HG02884 (cell line): ENCODE data around the gene CLEC16A.

ENCODE experiments used
- ATAC-seq: cut with Tn5 transposase; IDR thresholded peaks from one replicate; pipeline ENCODE4 v1.9.1; 2021; ENCODE audit warnings: mild to moderate bottlenecking, moderate library complexity; ENCODE audit not compliant: unreplicated experiment

The CLEC16A gene

DNA sequence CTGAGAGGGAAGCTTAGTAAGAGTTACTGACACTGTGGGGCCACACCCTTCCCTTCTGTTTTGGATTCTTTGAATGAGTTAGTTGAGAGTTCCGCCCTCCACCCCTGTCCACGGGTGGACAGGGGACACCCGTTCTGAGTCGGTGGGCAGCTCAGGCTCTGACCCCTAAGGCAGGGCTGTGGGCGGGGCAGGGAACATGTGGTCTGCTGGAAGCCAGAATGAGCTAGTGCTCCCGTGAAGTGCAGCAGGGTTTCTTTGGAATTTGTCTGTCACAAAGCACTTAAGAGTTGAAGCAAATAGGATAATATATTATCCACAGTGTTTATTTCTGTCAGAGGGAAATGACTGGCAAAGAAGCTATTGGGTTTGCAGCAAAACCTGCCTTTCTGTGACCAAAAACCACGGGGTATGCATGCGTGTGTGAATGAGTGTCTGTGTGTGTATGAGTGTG, 90.1 kb downstream of the CLEC16A start:
- ATAC-seq = no peak

DNA sequence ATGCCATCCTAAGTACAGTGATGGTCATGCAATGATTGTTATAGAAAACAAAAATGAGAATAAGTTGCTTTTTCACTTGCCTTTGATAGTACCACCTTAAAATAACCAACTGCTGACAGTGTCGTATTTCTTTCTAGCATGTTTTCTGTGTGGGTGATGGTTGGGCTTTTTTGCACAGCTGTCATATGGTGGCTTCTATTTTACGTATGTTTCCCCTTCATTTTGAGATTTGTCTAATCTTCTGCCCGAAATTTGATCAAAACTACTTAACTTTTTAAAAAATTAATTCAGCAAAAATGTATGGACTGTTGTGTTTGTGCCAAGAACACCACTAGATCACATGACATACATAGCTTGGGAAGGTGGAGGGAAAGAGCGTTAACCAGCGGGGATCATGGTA, 90.7 kb downstream of the CLEC16A start:
- ATAC-seq = no peak

DNA sequence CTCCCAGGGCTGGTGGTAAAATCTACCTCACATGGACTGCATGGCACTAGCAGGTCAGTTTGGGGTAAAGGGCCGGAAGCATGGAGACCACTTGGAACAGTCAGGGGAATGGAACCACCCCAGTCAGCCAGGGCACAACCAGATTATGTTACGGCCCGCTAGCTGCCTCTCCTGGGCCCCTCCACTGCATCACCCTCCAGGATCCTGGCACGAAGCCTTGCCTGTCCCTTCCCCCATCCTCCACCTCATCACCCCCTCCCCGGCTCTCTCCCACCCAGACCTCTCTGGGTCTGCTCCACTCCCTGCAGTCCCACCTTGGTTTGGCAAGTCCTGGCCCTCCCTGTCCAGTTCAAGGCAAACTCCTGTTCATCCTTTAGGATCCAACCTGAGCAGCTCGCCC, 91.7 kb downstream of the CLEC16A start:
- ATAC-seq = no peak

DNA sequence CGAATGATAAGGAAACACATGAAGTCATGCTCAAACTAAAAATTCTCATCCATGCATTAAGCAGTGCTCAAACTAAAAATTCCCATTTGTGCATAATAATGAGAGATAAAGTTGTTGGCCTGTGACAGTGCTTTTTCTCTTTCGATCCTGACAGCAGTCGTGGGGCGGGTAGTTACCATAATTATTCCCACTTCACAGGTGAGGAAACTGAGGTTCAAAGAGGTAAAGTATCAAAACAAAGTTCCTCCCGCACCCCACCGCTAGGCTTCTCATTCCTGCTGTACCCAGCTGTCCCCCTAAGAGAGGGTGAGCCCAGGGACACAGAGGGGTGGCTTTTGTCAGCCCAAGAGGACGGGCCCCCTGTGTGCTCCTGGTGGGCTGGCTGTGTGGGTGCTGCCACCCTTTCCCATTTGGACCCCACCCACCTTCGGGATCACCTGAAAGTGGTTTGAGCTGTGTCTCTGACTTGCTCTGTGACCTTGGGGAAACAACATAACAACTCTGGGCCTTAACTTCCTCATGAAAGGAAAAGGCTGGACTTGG, 92.6 kb downstream of the CLEC16A start:
- no peak for ATAC-seq

DNA sequence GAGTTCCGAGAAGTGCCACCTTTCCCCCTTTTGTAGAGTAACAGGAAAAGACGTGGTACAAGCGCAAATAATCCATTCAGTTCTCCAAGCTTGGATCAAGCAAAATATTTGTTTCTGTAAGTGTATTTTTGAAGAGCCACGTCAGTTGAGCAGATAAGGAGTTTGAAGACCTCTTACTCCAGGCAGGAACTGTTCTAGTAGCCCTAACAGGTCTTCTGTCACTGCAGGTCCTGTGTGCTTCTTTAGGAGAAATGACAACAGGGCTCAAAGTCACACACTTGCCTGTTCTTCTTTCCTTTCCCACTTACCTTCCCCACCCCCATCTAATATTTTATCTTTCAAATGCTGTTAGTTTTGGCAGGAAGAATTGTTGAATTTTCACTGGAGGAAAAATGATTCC, 93.9 kb downstream of the CLEC16A start:
- ATAC-seq = no peak

DNA sequence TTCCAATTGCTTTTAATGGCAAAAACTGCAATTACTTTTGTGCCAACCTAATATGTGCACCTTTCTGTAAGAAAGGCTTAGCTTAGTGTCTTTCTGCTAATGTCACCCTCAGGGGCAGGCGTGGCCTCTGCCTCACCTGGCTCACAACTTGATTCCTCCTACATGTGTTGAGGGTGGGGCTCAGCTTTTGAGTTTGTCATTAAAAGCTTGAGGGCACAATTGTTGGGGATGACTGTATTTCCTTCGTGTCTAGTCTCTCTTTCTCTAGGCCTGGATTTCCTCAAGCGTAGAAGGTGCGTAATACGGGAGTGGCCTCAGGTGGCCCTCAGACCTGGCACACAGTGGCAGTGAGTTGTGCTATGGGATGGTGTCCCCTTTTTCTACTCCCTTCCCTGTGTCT, 94.4 kb downstream of the CLEC16A start:
- ATAC-seq = no peak

DNA sequence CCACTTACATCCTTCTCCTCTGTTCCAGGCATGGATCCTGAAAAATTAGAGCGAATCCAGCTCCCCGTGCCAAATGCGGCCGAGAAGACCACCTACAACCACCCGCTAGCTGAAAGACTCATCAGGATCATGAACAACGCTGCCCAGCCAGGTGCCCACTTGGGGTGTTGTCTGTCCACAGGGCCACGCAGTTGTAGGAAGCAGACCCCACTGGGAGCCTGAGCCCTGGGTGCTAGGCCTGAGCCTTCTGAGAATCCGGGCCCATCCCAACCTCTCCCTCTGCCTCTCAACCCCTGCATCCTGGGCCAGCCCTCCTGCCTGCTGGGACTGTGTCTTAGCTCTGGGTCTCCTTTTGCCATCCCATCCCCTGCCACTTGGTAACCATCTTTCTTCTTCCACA, 95.4 kb downstream of the CLEC16A start:
- no peak for ATAC-seq

DNA sequence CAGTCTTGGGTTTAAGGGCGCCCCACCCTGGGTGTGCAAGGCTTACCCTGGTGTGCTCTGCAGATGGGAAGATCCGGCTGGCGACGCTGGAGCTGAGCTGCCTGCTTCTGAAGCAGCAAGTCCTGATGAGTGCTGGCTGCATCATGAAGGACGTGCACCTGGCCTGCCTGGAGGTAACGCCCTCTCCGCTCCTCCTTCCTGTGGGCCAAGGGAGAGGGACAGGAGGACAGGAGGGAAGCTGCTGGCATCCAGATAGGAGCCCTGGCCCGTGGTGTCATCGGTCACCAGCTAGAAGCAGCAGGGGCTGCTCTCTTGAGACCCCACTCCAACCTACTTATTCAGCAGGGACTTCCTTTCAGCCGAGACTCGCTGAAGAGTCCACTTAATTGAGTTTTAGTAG, 97.8 kb downstream of the CLEC16A start:
- ATAC-seq = no peak

DNA sequence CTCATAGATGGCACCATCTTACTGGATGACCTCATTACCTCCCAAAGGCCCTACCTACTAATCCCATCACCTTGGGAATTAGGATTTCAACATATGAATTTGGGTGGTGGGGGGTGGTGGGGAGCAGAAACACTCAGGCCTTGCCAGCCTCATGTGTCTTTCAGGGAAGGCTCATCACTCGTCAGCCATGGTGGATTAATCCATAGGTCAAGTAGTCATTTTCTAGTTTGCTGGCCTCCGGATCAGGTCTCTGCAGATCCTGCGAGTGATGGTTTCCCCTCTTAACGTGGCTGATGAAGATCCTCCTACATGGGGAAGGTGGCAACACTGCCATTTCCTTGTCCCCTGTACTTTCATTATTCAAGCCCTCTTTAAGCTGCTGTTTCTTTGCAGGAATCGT, 101.1 kb downstream of the CLEC16A start:
- no peak for ATAC-seq

DNA sequence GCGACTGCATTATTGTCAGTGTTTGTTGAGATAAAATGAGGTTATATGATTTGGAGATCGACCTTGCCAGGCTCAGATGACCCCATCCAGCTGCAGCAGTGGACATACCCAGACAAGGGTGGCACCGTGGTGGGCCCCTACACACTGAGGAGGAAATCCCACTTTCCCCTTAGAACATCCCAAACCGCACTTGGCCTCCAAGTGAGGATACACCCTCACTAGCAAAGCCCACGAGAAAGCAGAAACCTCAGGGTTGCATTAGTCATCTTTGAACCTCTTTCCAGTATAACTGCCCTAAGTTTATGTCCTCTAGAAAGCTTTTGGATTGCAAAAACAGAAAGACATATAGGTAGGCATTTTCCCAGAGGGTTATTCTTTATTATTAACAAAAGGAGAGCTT, 101.5 kb downstream of the CLEC16A start:
- no peak for ATAC-seq

DNA sequence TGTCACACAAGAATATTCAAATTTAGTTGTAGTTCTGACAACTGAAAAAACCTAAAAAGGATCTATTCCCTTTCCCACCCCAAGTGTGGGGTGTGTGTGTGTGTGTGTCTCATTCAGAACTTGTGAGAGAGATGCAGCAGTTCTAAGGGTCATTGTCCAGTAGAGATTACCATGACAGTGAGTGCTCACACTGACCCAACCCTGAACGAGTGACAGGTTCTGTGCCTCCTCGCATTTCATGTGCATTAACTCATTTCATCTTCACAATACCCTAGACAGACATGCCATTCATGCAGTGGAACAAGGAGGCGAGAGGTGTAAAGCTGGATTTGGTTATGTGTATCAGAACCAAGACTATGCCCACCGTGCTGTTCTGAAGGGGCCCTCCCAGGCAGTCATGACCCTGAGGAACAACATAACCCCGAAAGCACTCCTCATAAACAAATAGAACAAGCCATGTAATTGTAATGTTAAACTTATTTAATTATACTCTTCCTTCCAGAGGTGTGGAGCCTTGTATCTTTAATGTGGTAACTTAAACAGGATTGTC, 102.1 kb downstream of the CLEC16A start:
- no peak for ATAC-seq

DNA sequence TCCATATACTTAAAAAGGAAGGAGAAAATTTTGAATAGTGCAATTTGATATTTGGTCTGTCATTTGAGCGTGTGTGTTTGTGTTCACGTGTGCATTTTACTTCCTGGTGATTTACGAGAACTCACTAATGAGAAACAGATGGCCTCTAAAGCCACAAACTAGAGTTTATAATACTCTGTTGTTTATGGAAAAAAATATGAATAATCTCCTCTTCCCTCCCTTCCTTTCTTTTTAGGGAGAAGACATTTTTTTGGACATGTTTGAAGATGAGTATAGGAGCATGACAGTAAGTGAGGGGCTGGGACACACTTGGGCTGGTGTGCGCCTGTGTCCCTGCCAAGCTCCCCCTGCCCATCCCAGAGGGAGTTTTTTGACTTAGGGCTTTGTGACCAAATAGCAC, 102.7 kb downstream of the CLEC16A start:
- ATAC-seq = no peak

DNA sequence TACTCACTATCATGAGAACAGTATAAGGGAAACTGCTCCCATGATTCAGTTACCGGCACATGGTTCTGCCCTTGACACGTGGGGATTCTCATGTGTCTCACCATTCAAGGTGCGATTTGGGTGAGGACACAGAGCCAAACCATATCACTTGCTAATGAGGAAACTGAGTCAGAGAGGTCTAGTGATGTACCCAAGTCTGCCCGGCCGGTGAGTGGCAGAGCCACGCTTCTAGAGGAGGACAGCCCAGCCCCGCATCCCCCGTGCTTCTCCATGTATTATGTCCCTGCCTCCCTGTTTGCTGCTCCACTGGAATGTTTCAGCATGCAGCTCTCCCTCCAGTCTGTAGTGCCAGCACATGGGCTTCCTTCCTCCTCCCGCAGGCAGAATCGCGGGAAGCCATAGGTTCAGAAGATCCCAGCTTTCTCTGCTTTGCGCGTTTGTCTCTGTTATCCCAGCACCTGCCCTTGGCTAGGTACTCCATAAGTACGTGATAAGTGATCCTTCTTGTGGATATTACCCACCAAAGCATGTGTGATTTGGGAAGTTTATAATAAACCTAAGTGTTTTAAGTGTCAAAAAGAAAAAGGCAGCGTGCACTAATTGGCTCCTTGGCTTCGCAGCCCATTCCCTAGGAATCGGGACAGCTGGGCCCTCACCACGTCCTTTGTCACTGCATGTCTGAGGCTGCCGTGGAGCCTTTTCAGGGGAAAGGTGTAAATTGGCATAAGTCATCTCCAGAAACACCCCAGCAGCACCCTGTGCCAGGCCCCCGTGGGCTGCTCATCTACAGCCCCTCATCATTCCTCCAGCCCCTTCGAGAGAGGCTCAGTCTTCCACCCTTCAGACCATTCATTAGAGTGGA, 103.8 kb downstream of the CLEC16A start:
- ATAC-seq = no peak

DNA sequence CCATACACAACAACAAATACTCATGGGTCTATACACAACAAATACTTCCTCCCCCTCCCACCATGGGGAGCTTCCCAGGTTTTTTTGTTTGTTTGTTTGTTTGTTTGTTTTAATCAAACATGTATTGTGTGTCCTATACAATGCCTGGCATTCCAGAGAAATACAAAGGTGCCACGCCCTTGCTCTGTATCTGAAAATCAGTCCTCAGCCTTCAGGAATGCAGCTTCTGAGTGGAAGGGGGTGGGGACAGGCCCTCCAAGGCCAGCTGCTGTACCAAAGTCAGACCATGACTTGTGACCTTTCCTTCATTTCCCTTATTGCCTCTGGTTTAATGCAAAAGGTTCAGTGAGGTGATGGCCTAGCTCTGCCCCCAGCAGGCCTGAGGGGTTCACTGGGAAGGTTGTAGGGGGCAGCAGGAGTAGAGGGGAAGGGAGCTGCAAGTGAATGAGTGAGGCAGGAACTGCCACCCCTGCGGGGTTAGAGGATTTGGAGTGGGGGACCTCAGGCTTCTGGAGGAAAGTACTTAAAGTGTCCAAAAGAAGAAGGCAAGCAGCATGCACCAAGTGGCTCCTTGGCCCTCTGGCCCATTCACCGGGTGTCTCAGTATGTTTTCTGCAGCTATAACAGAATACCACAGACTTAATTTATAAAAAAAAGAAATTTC, 105.2 kb downstream of the CLEC16A start:
- no peak for ATAC-seq

DNA sequence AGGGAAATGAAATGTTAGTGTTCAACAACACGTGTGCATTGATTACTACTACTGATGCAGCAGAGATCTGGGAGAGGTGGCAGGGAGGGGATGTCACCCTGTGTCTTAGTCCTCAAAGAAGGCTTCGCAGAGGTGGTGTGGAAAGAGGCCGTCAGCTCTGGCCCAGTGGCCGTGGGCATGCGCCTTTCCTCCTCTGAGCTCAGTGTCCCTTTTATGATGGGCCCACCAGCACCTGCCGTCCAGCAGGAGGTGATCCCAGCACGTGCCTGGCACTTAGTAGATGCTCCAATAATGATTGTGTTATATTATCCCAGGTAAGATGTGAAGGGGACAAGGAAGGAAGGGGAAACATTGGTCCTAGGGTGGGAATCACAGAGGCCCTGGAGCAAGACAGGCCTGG, 106.2 kb downstream of the CLEC16A start:
- ATAC-seq = no peak

DNA sequence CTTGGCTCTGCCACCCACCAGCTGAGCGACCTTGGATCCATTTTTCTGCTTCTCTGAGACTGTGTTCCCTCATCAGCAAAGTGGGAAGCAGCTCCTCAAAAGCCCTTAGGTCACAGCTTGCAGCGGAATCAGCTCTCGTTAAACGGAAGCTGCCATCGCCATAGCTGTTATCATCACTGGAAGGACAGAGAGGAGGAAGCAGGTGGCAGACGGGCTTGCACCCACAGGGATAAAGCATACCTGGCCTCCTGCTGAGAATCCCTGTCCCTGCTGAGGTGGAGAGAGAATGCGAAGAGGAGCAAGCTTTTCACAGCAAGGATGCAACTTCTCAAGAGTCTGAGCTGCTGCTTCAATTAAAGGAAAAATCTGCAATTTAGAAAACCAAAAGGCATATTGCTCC, 106.6 kb downstream of the CLEC16A start:
- ATAC-seq = no peak

DNA sequence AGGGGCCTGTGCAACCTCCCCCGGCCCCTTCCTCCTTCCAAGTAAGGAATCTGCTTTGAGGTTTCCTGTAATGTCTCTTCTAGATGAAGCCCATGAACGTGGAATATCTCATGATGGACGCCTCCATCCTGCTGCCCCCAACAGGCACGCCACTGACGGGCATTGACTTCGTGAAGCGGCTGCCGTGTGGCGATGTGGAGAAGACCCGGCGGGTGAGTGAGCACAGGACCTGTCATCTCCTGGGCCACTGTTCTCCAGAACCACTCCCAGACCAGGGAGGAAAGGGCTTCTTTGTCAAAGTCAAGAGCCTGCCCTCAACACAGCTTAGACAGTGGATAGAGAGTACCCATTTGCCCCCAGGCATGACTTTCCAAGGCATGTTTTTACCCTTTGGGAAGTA, 107.1 kb downstream of the CLEC16A start:
- ATAC-seq = no peak

DNA sequence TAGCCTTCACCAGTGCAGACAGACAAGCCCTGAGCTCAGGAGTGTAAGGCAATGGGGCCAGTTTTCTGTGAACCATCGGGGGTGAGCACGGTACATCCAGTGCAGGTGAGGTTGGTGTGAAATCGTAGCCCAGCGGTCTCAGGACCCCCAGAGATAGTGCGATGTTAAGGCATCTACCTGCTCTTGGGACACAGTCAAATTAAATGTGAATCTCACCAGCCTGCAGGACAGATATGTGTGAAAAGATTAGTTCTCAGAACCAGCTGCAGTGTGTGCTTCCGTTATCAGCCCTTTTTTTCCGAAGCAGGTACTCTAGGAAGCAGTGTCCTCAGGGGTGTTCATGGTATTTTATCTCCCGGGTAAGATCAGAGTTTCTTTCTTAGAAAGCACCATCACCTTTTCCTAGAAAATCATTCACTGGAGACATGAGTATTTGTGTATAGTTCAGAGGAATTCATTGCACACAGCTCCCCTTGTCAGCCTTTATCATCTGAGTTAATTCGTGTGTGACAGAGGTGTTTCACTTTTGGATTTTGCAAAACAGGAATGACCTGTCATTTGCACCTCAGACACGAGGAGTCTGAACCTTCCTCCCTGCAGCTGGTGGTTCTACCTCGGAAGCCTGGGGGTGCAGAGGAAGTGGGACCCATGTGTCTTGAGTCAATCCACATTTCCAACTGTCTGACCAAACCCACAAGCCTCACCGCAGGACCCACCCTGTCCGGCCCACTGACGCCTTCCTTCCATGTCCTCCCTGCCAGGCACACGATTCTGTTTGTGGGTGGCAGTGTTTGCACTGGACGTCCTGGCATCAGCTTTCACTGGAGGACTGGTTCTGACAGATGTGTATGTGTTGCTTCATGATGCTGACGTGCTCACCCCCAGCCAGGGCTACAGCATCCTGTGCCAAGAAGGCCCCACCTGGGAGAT, 107.8 kb downstream of the CLEC16A start:
- ATAC-seq = peak; percentile 70

DNA sequence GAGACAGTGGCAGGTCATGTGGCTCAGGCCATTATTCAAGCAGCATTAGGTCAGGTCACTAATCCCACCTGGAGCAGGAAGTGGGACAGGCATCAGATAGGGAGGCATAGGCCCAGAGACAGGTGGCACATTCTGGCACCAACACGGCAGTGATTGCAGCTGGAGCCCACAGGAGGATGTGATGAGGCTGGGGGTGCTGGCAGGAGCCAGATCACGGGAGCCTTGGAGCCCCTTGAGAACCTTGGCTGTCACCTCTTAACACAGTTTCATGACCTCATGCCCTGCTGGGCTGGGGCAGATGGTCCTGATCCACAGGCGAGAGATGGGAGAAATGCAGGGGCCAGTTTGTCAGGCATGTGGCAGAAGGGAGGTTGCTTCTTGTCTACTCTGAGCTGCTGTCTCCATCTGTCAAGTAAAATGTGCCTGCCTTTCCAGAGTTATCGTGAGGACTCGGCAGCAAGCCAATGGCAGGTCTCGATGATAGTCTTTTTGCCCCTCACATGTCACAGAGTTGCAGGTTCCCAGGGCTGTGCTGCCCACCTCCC, 109.6 kb downstream of the CLEC16A start:
- ATAC-seq = no peak
